ENCODE results near the gene LIMS2.

Gene LIMS2

DNA sequence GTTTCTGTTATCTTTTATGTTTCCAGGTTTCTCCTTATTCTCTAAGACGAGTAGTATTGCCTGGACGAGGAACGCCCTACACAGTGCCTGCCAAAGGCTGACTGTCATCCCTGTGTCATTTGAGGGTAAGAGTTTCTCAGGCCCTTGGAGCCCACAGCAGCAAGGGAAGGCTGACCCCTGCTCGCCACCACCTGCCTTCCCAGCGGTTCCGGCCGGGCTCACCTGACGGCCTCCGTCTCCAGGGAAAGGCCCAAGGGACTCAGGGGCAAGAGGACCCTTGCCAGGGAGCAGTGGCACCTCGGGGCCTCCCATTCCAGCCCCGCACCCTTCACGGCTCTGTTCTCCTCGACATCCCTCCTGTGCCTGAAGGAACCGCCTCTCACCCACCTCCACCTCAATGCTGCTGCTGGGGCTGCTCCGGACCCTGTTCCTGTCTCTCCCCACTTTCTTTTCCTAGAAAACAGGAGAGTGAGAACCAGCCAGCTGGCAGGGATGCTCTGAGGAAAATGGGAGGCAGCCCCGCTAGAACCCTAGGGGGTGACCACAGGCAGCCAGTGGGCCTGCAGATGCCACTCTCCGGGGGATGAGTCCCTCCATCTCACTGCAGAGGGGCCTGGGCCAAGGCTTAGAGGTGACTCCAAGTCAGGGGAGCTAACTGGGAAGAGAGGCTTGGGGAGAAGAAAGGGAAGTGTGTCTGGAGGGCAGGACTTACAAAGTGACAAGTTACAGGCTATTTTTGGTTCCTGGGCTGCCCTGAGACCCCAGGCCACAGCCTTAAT, 1.9 kb downstream of the LIMS2 start:
- no peak for DNase-seq

GRCh38 chr2:127672341-127673224, 2.7 kb downstream of the LIMS2 start:
- no peak for DNase-seq

- DNase-seq: no peak
These were observed 3.6 kb downstream of the LIMS2 start for GRCh38 chr2:127671557-127672302.

- no peak for DNase-seq
These were observed 4.4 kb downstream of the LIMS2 start for GRCh38 chr2:127670957-127671290.

DNA sequence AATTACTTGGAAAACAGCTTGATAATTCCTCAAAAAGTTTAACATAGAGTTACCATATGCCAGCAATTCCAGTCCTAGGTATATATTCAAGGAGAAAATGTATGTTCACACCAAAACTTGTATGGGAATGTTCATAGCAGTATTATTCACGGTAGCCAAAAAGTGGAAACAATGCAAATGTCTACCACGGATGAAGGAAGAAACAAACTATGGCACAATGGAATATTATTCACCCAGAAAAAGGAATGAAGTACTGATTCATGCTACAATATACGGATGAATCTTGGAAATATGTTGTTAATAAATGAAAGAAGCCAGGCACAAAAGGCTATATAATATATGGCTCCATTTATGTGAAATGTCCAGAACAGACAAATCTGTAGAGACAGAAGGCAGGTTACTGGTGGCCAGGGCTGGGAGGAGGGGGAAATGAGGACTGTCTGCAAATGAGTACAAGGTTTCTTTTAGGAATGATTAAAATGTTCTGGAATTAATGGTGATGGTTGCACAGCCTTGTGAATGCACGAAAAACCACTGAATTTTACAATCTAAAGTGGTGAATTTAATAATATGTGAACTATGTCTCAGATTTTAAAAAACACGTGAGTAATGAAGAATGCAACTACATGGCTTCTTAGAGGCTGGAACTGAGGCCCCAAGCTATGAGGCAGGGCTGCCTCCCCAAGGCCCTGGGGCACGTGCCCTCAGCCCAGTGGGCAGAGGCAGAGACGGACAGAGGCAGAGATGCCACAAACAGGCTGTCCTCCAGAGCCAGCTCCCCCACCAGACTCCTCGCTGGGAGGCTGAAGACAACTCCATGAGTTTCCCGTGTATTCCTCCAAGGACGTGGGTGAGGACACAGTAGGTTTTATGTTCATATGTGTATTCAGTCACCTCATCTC, 5.0 kb downstream of the LIMS2 start:
- DNase-seq: no peak

DNA sequence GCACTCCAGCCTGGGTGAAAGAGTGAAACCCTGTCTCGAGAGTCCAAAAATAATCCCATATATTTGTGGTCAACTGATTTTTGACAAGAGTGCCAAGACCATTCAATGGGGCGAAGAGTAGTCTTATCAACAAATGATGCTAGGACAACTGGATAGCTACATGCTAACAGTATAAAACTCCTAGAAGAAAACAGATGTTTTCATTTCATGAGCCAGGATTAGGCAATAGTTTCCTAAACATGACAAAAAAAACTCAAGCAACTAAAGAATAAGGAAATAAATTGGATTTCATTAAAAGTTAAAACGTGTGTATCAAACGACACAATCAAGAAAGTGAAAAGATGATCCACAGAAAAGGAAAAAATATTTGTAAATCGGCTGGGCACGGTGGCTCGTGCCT, 6.3 kb downstream of the LIMS2 start:
- no peak for DNase-seq

DNA sequence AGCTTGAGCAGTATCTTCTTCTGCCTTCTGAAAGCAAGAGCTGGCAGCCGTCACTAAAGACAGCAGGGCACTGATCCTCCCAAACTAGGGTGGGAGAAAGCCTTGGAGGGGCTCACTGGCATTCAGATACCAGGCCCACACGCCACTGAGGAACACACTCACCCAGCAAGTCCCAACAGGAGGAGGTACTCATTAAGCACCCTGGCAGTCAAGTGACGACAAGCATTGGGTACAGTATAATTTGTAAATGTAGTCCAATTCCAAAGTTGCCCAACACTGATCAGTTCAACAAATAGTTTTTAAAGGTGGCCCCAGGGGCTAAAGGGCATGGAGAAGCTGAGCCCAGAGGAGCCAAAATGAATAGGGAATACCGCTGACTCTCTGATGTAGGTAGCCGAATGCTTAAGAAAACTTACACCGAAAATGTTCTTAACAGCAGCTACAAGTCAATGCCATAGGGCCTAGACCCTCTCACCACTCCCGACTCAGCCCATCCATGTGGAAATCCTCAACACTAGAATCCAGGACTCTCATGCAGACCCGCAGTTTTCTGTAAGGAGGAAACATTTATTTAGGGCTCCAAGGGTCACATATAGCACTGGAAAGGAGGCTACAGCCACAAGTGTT, 9.9 kb downstream of the LIMS2 start:
- no peak for DNase-seq

- DNase-seq: no peak
These were observed 10.5 kb downstream of the LIMS2 start for GRCh38 chr2:127664895-127665225.

- no peak for DNase-seq
These were observed 11.1 kb downstream of the LIMS2 start for GRCh38 chr2:127664065-127664894.

DNA sequence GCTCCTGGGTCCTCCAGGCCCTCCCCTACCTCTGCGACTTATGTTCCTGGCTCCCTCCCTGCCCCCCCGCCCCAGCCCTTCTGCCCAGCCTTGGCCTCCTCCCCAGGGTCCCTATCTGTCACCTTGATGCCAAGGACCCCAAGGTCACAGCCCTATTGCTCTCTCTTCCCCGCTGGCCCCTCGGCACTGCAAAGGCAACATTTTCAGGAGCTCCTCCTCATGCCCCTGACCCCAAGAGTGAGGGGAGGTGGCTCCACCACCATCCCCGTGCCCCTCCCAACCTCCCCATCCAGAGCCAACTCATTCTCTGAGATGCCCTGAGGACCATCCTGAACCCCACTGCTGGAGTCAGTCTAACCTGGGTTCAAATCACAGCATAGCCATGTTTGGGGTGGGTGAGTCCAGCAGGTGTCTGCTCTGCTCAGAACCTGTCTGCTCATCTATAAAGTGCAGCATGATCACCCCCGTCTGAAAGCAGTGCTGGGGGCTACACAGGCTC, 11.7 kb downstream of the LIMS2 start:
- DNase-seq: no peak

DNA sequence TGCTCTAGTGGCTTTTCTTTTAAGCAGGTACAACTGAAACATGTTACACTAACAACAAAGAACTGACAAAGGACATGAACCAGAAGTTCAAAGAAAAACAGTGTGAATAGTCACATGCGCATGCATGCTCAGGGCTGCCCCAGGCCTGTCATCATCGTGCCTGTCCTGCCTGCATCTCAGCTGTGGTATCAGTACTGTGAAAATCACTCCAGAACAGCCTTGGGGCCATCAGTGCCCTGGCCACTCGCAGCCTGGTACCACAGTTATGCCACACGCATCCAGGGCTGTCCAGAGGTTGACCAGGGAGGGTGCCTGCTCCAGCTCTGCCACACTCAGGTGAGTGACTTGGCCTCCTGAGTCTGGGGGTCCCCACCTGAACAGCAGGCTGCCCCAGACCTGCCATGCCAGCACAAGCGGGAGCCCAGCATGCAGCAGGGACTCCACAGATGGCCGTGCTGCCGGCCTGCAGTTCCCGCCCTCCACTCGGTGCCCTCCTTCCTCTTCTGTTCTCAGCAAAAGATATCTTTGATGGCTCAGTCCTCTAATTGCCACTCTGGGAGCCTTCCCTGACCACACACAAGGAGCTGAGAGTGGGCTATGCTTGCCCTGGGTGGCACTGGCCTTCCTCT, 12.3 kb downstream of the LIMS2 start:
- DNase-seq: no peak

DNA sequence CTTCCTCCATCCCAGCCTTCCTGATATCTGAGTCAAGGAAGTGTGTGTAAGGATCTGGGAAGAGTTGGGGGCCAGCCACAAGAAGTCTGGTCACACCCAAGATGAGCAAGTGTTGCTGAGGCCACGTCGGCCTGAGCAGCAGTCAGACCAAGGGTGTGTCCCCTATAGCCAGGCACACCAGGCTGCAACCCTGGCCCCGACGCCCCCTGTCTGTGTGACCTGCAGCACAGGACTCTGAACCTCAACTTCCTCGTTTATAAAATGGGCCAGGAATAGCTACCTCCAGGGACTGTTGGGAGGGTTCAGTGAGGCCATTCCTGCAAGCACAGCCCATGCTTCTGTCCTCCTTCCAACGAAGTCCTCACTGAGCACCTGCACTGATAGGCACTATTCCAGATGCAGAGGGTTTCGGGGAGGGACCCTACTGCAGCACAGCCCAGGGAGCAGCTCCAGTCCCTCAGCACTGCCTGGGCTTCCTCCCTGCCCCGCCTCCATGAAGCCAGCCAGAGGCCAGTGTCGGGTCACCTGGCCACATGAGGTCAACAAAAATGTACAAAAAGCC, 13.3 kb downstream of the LIMS2 start:
- DNase-seq: no peak

GRCh38 chr2:127661072-127661649, 14.2 kb downstream of the LIMS2 start:
- DNase-seq: no peak

- DNase-seq: no peak
These were observed 15.1 kb downstream of the LIMS2 start for GRCh38 chr2:127660291-127660578.

DNA sequence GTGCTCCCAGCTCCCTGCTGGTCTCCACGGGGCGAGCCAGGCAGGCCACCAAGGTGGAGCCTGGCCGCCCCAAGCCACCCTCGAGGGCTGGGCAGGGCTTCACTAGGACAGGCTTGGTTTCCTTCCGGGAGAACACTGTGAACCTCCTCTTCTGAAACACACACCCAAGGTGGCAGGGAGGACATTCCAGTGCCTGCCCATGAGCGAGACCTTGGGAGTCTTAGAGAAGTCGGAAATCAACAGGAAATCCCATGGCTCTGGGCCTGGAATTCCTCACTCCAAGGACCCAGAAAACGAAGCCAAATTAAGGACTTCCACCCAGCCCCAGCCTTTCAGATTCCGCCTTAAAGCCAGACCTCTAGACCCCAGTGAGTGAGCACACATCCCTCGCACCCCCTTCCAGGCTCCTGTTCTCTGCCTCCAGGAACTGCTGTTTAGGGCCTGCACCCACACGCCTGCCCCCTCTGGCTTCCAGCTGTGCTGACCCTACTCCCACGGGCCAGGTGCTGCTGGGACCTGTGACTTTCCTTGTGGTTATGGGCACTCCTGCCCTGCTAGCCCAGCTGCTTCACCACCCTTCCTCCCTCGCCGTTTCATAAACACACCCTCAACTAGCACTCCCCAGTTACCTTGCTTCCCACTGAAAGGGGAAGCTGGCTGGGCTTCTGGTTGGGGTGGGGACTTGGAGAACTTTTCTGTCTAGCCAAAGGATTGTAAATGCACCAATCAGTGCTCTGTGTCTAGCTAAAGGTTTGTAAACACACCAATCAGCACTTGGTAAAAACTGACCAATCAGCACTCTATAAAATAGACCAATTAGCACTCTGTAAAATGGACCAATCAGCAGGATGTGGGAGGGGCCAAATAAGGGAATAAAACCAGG, 15.7 kb downstream of the LIMS2 start:
- DNase-seq: no peak

DNA sequence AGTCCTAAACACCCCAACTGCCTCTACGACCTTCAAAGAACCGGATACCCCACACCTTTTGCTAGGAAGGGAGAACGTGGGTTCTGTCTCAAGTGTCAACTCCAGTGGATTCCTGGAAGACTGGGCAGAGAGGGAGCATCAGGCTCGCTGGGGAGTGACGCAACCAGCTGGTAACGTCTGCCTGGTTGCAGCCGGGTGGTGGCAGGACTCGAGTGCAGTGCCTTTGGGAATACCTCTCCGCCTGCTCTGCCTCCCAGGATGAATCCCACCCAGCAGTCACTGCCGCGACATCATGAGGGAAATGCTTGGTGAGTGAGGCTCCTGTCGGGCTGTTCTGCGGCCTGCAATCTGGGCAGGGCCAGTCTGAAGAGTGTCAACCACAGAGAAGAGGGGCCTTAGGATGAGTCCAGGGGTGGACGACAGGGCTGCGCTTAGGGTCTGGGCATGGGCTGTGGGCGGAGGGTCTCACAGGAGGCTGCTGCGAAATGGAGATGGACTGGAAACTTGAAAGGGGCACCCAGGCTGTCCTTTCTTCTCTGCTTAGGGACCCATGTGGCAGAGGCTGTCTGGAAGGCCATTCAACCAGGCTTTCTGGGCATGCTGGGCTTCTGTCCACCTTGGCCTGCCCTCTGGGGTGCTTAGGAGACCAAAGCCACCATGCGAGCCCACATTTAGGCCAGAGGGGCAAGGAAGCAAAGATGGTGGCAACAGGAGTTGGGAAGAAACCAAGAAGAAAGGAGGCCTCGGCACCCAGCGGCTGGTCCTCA, 16.5 kb downstream of the LIMS2 start:
- no peak for DNase-seq

GRCh38 chr2:127658146-127658545, 17.2 kb downstream of the LIMS2 start:
- no peak for DNase-seq

DNA sequence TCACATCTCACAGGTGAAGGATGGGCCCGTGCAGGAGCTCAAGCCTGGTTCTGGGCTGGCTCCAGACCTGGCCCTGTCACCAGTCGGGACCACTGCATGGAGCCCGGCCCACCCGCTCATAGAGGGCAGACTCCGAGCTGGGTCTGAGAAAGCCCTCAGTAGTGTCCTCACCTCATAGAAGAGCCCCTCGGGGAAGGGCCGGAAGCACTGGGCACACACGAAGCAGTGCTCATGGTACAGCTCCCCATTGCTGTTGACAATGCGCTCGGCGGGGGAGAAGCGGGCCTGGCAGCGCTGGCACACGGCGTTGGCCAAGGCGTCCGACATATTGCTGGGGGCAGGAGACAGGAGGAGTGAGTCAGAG, 18.1 kb downstream of the LIMS2 start:
- no peak for DNase-seq
